ENCODE results near the gene GNPAT.

GNPAT gene

GRCh38 chr1:231201375-231201978 is 39.5 kb upstream of the GNPAT start:
- H2AFZ ChIP-seq (ENCODE audit: low read depth, low read length, severe bottlenecking) = no peak overlapping the region
- H3K27me3 ChIP-seq (ENCODE audit: low read length) = no peaks in the 10 kb centered on the region
- H3K27ac ChIP-seq (ENCODE audit: low read depth, low read length) = no peak overlapping the region

GRCh38 chr1:231201979-231202633 is 38.9 kb upstream of the GNPAT start:
- Histone ChIP-seq H2AFZ (ENCODE audit: low read depth, low read length, severe bottlenecking) (no peak overlapping the region), H3K4me2 (ENCODE audit: low read depth, low read length, poor library complexity, severe bottlenecking) (no peak overlapping the region), H3K9me3 (ENCODE audit: insufficient read depth, low read length) (no peaks in the 10 kb centered on the region), H3K36me3 (ENCODE audit: low read length) (no peaks in the 10 kb centered on the region), H3K27ac (ENCODE audit: low read depth, low read length) (no peak overlapping the region), H3K4me3 (ENCODE audit: insufficient read depth, low read length, poor library complexity, severe bottlenecking) (no peak overlapping the region), H3K9ac (ENCODE audit: low read length) (no peak overlapping the region), H4K20me1 (ENCODE audit: low read depth, low read length) (no peaks in the 10 kb centered on the region), H3K9me2 (replicated peaks; ENCODE audit: insufficient read depth, low read length) (no peaks in the 10 kb centered on the region), H3K79me2 (ENCODE audit: insufficient read depth, low read length) (no peaks in the 10 kb centered on the region), H3K27me3 (ENCODE audit: low read length) (no peaks in the 10 kb centered on the region), H3F3A (ENCODE audit: insufficient read depth) (no peaks in the 10 kb centered on the region)
- TF ChIP-seq EZH2phosphoT487 (conservative IDR thresholded peaks at IDR 0.05; ENCODE audit: low read length) = no peak
- no peak for TF ChIP-seq CTCF (IDR thresholded peaks at IDR 0.05; ENCODE audit: insufficient read depth, low read length, poor library complexity, severe bottlenecking)

More at GRCh38 chr1:231201375-231201978, 39.5 kb upstream of the GNPAT start:
- no peaks in the 10 kb centered on the region for H3K79me2 ChIP-seq (ENCODE audit: insufficient read depth, low read length)
- no peaks in the 10 kb centered on the region for H3F3A ChIP-seq (ENCODE audit: insufficient read depth)
- H3K36me3 ChIP-seq (ENCODE audit: low read length) = no peaks in the 10 kb centered on the region
- H3K9me3 ChIP-seq (ENCODE audit: insufficient read depth, low read length) = no peaks in the 10 kb centered on the region
- H3K4me3 ChIP-seq (ENCODE audit: insufficient read depth, low read length, poor library complexity, severe bottlenecking) = no peak overlapping the region
- H3K9me2 ChIP-seq (replicated peaks; ENCODE audit: insufficient read depth, low read length) = no peaks in the 10 kb centered on the region
- no peak overlapping the region for H3K4me2 ChIP-seq (ENCODE audit: low read depth, low read length, poor library complexity, severe bottlenecking)
- no peak overlapping the region for H3K9ac ChIP-seq (ENCODE audit: low read length)
- no peak for TF ChIP-seq CTCF (IDR thresholded peaks at IDR 0.05; ENCODE audit: insufficient read depth, low read length, poor library complexity, severe bottlenecking)
- no peaks in the 10 kb centered on the region for H4K20me1 ChIP-seq (ENCODE audit: low read depth, low read length)

- TF ChIP-seq EZH2phosphoT487 (conservative IDR thresholded peaks at IDR 0.05; ENCODE audit: low read length) (no peak), CTCF (IDR thresholded peaks at IDR 0.05; ENCODE audit: insufficient read depth, low read length, poor library complexity, severe bottlenecking) (no peak)
- no peak overlapping the region for H3K4me2 ChIP-seq (ENCODE audit: low read depth, low read length, poor library complexity, severe bottlenecking)
- no peaks in the 10 kb centered on the region for H3K79me2 ChIP-seq (ENCODE audit: insufficient read depth, low read length)
- H3K27ac ChIP-seq (ENCODE audit: low read depth, low read length) = no peak overlapping the region
- H3F3A ChIP-seq (ENCODE audit: insufficient read depth) = no peaks in the 10 kb centered on the region
- no peaks in the 10 kb centered on the region for H3K27me3 ChIP-seq (ENCODE audit: low read length)
- H3K4me3 ChIP-seq (ENCODE audit: insufficient read depth, low read length, poor library complexity, severe bottlenecking) = no peak overlapping the region
- H4K20me1 ChIP-seq (ENCODE audit: low read depth, low read length) = no peaks in the 10 kb centered on the region
- no peaks in the 10 kb centered on the region for H3K9me3 ChIP-seq (ENCODE audit: insufficient read depth, low read length)
- no peaks in the 10 kb centered on the region for H3K9me2 ChIP-seq (replicated peaks; ENCODE audit: insufficient read depth, low read length)
- H2AFZ ChIP-seq (ENCODE audit: low read depth, low read length, severe bottlenecking) = no peak overlapping the region
- H3K36me3 ChIP-seq (ENCODE audit: low read length) = no peaks in the 10 kb centered on the region
- no peak overlapping the region for H3K9ac ChIP-seq (ENCODE audit: low read length)
Measured at GRCh38 chr1:231203259-231204057, 37.6 kb upstream of the GNPAT start.
